OCI-LY1 (cell line): ENCODE data around the gene PANK4.
"Not testable (repeated sequence)": the region's sequence is repeated elsewhere in the genome, so short reads cannot be mapped to it uniquely, and the experiment has no call there.

ENCODE experiments used
- H2AFZ ChIP-seq: fragments of 200-600 bp; sonication (generic), shearing (Covaris generic); 2 replicates; pipeline ENCODE4 v1.6.0; 2014; ENCODE audit warnings: antibody characterized with exemption, mild to moderate bottlenecking, low read length
- H3F3A ChIP-seq: fragments of 200-600 bp; sonication (generic), shearing (Covaris generic); 2 replicates; pipeline ENCODE4 v1.6.0; 2014; ENCODE audit warnings: mild to moderate bottlenecking, antibody characterized with exemption, low read length, moderate library complexity; ENCODE audit not compliant: insufficient read depth
- H3K27ac ChIP-seq: fragments of 200-600 bp; sonication (generic); 2 replicates; pipeline ENCODE4 v1.5.1; 2014; ENCODE audit warnings: low read length, mixed run types, mild to moderate bottlenecking, low read depth; ENCODE audit not compliant: poor library complexity, severe bottlenecking
- H3K27me3 ChIP-seq: fragments of 200-600 bp; sonication (generic); 2 replicates; pipeline ENCODE4 v1.6.0; 2014; ENCODE audit warnings: antibody characterized with exemption, mild to moderate bottlenecking, low read length, moderate library complexity; ENCODE audit not compliant: insufficient read depth
- H3K36me3 ChIP-seq: fragments of 200-600 bp; sonication (generic); 2 replicates; pipeline ENCODE4 v1.6.1; 2014; ENCODE audit warnings: mild to moderate bottlenecking, antibody characterized with exemption, low read length, moderate library complexity, mixed read lengths; ENCODE audit not compliant: insufficient read depth
- H3K4me1 ChIP-seq: fragments of 200-600 bp; sonication (generic); 2 replicates; pipeline ENCODE4 v1.5.1; 2014; ENCODE audit warnings: mild to moderate bottlenecking, low read length, moderate library complexity; ENCODE audit not compliant: insufficient read depth, severe bottlenecking
- H3K4me2 ChIP-seq: fragments of 200-600 bp; sonication (generic), shearing (Covaris generic); 2 replicates; pipeline ENCODE4 v1.6.1; 2014; ENCODE audit warnings: low read length
- H3K4me3 ChIP-seq: fragments of 200-600 bp; sonication (generic); 2 replicates; pipeline ENCODE4 v1.5.1; 2014; ENCODE audit warnings: low read length, low read depth, mild to moderate bottlenecking, mixed read lengths; ENCODE audit not compliant: poor library complexity, severe bottlenecking
- H3K79me2 ChIP-seq: fragments of 200-600 bp; shearing (Covaris generic); 2 replicates; pipeline ENCODE4 v1.6.1; 2016; ENCODE audit warnings: mixed run types, low read length, mixed read lengths; ENCODE audit not compliant: insufficient read depth
- H3K9ac ChIP-seq: fragments of 200-600 bp; sonication (generic), shearing (Covaris generic); 2 replicates; pipeline ENCODE4 v1.6.1; 2014; ENCODE audit warnings: mild to moderate bottlenecking, low read length, mixed read lengths
- H3K9me2 ChIP-seq: fragments of 200-600 bp; sonication (generic), shearing (Covaris generic); 2 replicates; pipeline ENCODE4 v1.6.1; 2014; ENCODE audit warnings: low read depth, mild to moderate bottlenecking, low read length, mixed read lengths
- H3K9me3 ChIP-seq: fragments of 200-600 bp; shearing (Covaris generic); 2 replicates; pipeline ENCODE4 v1.6.1; 2014; ENCODE audit warnings: low read length, mixed read lengths
- H4K20me1 ChIP-seq: fragments of 200-600 bp; sonication (generic), shearing (Covaris generic); 2 replicates; pipeline ENCODE4 v1.6.0; 2016; ENCODE audit warnings: mild to moderate bottlenecking, low read length; ENCODE audit not compliant: insufficient read depth
- EZH2 ChIP-seq: fragments of 200-600 bp; sonication (generic), shearing (Covaris generic); IDR thresholded peaks from 2 replicates; pipeline ENCODE4 v1.8.0; 2017; ENCODE audit warnings: borderline replicate concordance, mixed run types, mild to moderate bottlenecking, antibody characterized with exemption, low read length, moderate library complexity, mixed read lengths
- TF ChIP-seq, protein P1 (sequence below): fragments of 200-600 bp; sonication (generic), shearing (Covaris generic); IDR thresholded peaks from 2 replicates; pipeline ENCODE4 v1.5.1; 2017; ENCODE audit warnings: mild to moderate bottlenecking, antibody characterized with exemption, low read length, moderate library complexity, mixed read lengths

PANK4 gene

DNA sequence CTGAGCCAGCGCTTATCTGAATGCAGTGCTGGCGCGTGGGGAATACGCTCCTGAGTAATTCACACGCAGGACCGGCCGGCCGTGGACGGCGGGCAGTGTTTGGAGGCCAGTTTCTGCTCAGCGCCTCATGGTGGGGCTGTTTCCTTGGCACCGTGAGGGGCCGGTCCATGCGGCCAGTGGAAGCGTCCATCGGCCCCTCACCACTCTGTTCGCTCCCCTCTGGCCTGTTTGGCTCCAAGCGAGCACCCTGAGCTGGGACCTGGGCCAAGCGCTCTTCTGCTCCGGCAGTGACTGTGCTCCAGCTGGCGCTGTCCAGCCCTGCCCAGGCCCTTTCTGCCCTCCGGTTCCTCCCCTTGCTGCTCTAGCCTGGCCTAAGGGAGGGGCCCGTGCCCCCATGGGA is 66.6 kb downstream of the PANK4 start:
- no peak overlapping the region for H3K4me2 ChIP-seq
- H3K79me2 ChIP-seq = no peaks in the 10 kb centered on the region
- H3K27me3 ChIP-seq = 0 out of 2 replicates have a peak, but pooled peaks cover 3% of the 10 kb centered on the region
- no peak overlapping the region for H3K27ac ChIP-seq
- no peaks in the 10 kb centered on the region for H3K4me1 ChIP-seq
- no peaks in the 10 kb centered on the region for H3K9me3 ChIP-seq
- no peaks in the 10 kb centered on the region for H4K20me1 ChIP-seq
- H3K4me3 ChIP-seq = no peak overlapping the region
- H3K9ac ChIP-seq = no peak overlapping the region
- H3K36me3 ChIP-seq = no peaks in the 10 kb centered on the region
- H3F3A ChIP-seq = no peaks in the 10 kb centered on the region
- no peak overlapping the region for H2AFZ ChIP-seq
- no peaks in the 10 kb centered on the region for H3K9me2 ChIP-seq
- TF ChIP-seq, protein P1, sequence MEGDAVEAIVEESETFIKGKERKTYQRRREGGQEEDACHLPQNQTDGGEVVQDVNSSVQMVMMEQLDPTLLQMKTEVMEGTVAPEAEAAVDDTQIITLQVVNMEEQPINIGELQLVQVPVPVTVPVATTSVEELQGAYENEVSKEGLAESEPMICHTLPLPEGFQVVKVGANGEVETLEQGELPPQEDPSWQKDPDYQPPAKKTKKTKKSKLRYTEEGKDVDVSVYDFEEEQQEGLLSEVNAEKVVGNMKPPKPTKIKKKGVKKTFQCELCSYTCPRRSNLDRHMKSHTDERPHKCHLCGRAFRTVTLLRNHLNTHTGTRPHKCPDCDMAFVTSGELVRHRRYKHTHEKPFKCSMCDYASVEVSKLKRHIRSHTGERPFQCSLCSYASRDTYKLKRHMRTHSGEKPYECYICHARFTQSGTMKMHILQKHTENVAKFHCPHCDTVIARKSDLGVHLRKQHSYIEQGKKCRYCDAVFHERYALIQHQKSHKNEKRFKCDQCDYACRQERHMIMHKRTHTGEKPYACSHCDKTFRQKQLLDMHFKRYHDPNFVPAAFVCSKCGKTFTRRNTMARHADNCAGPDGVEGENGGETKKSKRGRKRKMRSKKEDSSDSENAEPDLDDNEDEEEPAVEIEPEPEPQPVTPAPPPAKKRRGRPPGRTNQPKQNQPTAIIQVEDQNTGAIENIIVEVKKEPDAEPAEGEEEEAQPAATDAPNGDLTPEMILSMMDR = no peak
- no peak for TF ChIP-seq EZH2

DNA sequence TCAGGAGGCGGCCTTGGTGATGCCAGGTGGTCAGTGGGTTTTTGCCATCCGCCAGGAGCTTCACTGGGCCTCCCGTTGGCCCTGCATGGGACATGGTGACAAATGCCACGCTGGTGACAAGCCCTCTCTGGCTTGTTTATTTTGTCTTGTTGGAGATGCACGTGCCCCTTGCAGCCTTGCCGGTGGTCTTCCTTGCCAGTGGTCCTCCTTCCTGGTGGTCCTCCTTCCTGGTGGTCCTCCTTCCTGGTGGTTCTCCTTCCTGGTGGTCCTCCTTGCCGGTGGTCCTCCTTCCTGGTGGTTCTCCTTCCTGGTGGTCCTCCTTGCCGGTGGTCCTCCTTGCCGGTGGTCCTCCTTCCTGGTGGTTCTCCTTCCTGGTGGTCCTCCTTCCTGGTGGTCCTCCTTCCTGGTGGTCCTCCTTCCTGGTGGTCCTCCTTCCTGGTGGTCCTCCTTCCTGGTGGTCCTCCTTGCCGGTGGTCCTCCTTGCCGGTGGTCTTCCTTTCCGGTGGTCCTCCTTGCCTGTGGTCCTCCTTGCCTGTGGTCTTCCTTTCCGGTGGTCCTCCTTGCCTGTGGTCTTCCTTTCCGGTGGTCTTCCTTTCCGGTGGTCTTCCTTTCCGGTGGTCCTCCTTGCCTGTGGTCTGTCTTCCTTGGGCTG is 67.2 kb downstream of the PANK4 start:
- H3K4me2 ChIP-seq, H3K9ac ChIP-seq, H3K27me3 ChIP-seq, H2AFZ ChIP-seq, H3K9me3 ChIP-seq, H4K20me1 ChIP-seq, H3K36me3 ChIP-seq, H3K79me2 ChIP-seq, H3K4me1 ChIP-seq, H3K27ac ChIP-seq, H3K9me2 ChIP-seq, H3F3A ChIP-seq, H3K4me3 ChIP-seq: not testable (repeated sequence)

DNA sequence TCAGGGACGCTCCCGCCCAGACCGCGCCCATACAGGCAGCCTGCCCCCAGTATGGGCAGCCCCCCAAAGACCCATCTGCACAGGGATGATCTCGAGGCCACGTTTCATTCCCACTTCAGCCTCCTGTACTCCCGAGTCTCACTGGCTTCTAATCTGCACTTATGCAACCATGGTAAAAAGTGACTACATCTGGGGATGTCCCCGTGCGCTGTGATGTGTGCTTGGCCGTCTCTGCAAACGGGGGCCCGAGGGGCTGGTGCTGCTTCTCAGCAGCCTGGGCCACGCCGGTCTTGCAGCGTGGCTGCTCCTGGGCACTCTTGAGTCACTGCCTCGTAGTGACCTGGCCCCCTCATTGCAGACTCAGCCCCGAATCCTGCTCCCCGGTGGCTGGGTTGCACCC is 67.7 kb downstream of the PANK4 start:
- Histone ChIP-seq H3K4me3 (no peak overlapping the region), H3K36me3 (no peaks in the 10 kb centered on the region), H3K4me2 (no peak overlapping the region), H3K27me3 (0 out of 2 replicates have a peak, but pooled peaks cover 3% of the 10 kb centered on the region), H3K4me1 (no peaks in the 10 kb centered on the region), H3K27ac (no peak overlapping the region), H2AFZ (no peak overlapping the region), H3K9me2 (no peaks in the 10 kb centered on the region), H3F3A (no peaks in the 10 kb centered on the region), H3K79me2 (no peaks in the 10 kb centered on the region), H3K9me3 (no peaks in the 10 kb centered on the region), H4K20me1 (no peaks in the 10 kb centered on the region), H3K9ac (no peak overlapping the region)
- TF ChIP-seq EZH2 = no peak
- TF ChIP-seq, protein P1 = no peak
